Fibroblast of skin of right quadriceps (primary cell): ENCODE measurements around the gene SEC14L2.
A peak's percentile ranks its signal among the peaks of the same experiment; 100 is the strongest.
"Not testable (repeated sequence)": the region's sequence is repeated elsewhere in the genome, so short reads cannot be mapped to it uniquely, and the experiment has no call there.

Source experiments
- DNase-seq: peaks from one replicate; pipeline ENCODE4 v3.0.0-alpha.2; 2013

SEC14L2 gene

DNA sequence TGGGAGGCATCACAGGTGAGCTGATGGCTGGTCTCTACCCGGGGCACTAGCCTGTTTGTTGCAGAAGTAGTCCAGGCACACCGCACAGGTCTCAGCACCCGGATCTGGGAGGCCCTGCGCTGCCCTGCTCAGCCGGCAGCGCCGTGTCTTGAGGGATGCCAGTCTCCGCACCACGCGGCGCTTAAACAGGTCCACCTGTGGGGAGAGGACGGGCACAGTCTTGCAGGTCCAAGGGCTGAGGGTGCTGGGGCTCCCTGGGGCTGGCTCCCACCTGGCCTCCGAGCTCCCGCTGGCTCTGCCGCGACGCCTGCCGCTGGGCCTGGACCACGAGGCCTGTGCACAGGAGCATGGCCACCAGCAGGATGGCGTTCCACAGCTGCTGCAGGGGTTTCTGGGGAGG is 16.8 kb upstream of the SEC14L2 start:
- DNase-seq, result no peak

- no peak for DNase-seq
These were observed 15.6 kb upstream of the SEC14L2 start for GRCh38 chr22:30381264-30381663.

DNA sequence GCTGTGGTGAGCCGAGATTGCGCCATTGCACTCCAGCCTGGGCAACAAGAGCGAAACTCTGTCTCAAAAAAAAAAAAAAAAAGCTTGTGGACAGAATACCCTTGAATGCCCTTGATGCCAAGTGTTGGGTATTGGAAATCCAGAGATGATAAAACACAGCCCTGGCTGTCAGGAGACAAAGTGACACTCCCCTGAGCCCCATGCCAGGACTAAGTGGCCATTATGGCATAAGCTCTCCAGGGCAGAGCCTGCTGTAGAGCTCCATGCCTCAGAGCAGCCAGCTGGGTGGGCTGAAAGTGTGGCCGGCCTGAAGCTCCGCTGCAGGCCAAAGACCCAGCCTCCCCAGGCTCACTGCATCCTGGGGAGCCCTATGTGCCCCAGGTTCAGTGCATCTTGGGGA is 14.5 kb upstream of the SEC14L2 start:
- no peak for DNase-seq

GRCh38 chr22:30383061-30383460 is 13.8 kb upstream of the SEC14L2 start:
- no peak for DNase-seq

- DNase-seq, result no peak
These were observed 10.9 kb upstream of the SEC14L2 start for GRCh38 chr22:30385942-30386341.

DNA sequence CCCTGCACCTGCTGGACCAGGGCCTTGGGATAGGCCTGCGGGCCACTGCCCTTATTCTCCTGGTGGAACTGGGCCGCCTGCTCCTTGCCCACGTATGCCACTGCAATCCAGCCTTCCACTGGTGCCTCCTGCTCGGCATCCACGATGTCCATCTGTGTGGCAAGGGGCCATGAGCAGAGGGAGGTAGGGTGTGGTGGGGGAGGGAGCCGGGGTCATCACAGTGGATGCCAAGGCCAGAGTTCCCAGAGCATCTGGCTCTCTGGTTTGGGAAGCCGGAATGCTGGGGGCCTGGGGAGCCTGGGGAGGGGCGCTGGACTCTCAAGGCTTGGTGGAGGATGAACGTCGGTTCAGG is 10.2 kb upstream of the SEC14L2 start:
- no peak for DNase-seq

- peak; percentile 76 for DNase-seq
These were observed 9.6 kb upstream of the SEC14L2 start, which contains the start of gene RNF215 for GRCh38 chr22:30386960-30387827. TSS of gene RNF215 (minus strand) at chr22:30387411. CDS start at chr22:30387313, 98 bp downstream.

GRCh38 chr22:30390974-30391691 is 5.7 kb upstream of the SEC14L2 start:
- DNase-seq, result peak; percentile 59

- no peak for DNase-seq
These were observed 4.0 kb upstream of the SEC14L2 start for GRCh38 chr22:30392661-30393321.

DNA sequence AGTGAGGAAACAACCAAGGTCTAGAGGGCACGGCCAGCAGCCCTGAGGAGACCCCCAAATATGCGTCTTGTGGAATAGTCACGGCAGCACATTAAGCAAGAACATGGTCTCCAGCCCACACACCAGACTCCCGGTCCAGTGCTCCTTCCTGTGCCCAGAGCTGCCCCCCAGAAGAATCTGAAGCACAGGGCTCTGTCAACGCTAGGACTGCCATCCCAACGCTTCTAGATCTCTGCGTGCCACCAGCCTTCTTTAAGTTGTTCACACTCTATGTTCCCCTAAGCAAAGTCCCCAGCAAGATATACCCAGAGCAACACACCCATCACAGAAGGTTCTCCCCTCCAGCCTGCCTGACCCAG is 3.5 kb upstream of the SEC14L2 start:
- DNase-seq, result no peak

- DNase-seq, result no peak
These were observed 2.9 kb upstream of the SEC14L2 start for GRCh38 chr22:30393885-30394284.

DNA sequence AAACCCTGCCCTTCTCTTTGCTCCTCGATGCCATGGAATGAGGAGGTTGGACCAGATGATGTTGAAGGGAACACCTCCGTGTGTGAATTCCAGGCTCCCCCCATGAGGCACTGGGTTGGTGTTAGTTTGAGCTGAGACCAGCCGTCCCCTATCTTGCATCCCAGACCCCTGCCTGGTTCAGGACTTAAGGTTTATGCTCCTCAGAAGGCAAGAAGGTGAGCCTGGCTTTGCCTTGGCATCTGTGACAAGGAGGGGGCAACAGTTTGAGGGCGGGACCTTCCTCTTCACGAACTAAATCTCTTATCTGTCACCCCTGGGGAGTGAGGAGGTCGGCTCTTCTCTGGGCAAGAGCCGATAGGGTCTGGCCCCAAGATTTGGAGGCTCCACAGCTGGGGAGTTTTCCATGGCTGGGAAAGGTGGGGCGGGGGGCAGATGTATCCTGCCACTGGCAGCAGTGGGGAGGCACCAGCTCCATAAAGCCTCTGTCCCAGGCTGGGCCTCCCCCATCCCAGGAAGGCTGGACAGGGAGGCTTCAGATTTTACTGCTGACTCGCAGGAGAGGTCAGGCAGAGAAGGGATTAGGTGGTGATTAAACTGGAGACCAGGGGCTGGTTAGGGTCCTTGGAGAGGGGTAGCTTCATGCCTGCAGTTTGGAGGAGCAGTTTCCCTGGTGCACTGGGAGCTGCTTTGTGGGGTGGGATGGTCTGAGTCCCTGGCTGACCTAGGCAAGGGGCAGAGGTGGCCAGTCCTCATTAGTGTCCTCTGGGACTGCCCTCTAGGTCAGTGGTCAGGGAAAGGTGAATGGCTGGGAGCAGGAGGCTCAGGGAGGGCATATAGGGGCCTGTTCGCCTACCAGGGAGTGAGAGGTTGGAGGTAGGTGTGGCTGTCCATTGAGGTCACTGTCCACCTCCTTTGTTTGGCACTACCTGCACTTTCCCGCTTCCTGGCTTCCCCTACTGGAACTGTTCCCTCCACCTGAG is 1.1 kb downstream of the SEC14L2 start:
- DNase-seq, result no peak

GRCh38 chr22:30398685-30399680 is 2.2 kb downstream of the SEC14L2 start:
- no peak for DNase-seq

DNA sequence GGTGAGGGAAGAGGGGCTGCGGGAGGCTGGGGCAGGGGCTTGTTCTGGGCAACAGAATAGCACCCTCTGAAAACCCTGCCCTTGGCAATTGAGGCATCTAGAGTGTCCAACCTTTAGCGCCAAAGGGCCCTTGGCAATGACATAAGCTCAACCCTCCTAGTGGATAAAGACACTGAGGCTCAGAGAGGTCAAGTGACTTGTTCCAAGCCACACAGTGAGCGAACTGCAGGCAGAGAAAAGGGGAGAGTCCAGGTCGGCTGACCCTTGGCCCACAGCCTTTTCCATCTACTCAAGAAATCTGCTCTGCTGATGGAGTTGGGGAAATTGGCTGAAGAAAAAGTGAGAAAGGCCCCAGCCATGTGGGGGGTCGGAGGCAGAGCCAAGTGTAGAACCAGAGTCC is 2.9 kb downstream of the SEC14L2 start:
- DNase-seq, result no peak

GRCh38 chr22:30400159-30400558 is 3.3 kb downstream of the SEC14L2 start:
- DNase-seq, result no peak

DNA sequence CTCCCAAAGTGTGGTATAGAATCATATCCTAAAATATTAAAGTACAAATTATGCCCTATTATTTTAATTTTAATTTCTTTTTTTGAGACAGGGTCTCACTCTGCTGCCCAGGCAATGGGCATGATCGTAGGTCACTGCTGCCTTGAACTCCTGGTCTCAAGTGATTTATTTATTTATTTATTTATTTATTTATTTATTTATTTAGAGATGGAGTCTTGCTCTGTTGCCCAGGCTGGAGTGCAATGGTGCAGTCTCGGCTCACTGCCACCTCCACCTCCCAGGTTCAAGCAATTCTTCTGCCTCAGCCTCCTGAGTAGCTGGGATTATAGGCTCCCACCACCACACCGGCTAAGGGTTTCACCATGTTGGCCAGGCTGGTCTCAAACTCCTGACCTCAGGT is 4.2 kb downstream of the SEC14L2 start:
- not testable (repeated sequence) for DNase-seq

GRCh38 chr22:30402028-30402765 is 5.4 kb downstream of the SEC14L2 start:
- no peak for DNase-seq

- not testable (repeated sequence) for DNase-seq
These were observed 5.9 kb downstream of the SEC14L2 start for GRCh38 chr22:30402766-30403104.

- no peak for DNase-seq
These were observed 7.5 kb downstream of the SEC14L2 start for GRCh38 chr22:30404307-30404706.

DNA sequence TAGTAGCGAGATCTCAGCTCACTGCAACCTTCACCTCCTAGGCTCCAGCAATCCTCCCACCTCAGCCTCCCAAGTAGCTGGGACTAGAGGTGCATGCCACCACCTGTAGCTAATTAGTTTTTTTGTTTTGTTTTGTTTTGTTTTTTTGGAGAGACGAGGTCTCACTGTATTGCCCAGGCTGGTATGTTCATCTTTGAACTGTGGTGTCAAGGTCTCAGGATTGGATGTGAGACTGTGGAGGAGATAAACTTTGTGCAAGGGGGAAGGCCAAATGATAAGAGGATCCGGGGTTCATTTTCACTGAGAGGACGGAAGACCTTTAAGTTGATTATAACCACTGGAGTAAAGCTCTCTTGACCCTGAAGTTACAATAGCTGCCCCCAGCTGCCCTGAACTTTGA is 8.9 kb downstream of the SEC14L2 start:
- DNase-seq, result no peak

GRCh38 chr22:30406400-30406799 is 9.6 kb downstream of the SEC14L2 start:
- no peak for DNase-seq
